ENCODE measurements around the gene MARCKSL1. TPM values are rescaled to one million over a fixed set of nuclear protein-coding genes. Genes with fewer than 3 reads are reported as not detected.

Gene MARCKSL1
- total and polyA plus RNA-seq, 2 of the 8 experiments (the other 6 are each of a cell fraction or from before 2014, with no cell fraction given): 536 to 558 TPM

DNA sequence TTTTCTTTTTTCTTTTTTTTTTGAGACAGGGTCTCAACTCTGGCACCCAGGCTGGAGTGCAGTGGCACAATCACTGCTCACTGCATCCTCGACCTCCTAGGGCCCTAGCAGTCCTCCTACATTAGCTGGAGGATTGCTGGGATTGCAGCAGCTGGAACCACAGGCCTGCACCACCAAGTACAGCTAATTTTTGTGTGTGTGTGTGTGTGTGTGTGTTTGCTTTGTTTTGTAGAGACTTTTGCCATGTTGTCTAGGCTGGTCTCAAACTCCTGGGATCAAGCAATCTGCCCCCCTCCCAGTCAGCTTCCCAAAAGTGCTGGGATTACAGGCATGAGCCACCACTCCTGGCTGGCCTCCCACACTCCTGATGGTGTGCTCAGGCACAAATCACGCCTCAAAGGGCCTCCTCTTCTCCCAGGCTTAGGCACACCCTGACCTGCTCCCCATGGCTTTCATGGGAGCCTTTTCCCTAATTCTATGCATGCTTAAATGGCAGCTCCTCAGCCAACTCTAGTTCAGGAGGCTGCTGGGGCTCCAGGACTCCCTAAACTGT, 16.9 kb upstream of the MARCKSL1 start (continued):
- TF ChIP-seq, protein P1, sequence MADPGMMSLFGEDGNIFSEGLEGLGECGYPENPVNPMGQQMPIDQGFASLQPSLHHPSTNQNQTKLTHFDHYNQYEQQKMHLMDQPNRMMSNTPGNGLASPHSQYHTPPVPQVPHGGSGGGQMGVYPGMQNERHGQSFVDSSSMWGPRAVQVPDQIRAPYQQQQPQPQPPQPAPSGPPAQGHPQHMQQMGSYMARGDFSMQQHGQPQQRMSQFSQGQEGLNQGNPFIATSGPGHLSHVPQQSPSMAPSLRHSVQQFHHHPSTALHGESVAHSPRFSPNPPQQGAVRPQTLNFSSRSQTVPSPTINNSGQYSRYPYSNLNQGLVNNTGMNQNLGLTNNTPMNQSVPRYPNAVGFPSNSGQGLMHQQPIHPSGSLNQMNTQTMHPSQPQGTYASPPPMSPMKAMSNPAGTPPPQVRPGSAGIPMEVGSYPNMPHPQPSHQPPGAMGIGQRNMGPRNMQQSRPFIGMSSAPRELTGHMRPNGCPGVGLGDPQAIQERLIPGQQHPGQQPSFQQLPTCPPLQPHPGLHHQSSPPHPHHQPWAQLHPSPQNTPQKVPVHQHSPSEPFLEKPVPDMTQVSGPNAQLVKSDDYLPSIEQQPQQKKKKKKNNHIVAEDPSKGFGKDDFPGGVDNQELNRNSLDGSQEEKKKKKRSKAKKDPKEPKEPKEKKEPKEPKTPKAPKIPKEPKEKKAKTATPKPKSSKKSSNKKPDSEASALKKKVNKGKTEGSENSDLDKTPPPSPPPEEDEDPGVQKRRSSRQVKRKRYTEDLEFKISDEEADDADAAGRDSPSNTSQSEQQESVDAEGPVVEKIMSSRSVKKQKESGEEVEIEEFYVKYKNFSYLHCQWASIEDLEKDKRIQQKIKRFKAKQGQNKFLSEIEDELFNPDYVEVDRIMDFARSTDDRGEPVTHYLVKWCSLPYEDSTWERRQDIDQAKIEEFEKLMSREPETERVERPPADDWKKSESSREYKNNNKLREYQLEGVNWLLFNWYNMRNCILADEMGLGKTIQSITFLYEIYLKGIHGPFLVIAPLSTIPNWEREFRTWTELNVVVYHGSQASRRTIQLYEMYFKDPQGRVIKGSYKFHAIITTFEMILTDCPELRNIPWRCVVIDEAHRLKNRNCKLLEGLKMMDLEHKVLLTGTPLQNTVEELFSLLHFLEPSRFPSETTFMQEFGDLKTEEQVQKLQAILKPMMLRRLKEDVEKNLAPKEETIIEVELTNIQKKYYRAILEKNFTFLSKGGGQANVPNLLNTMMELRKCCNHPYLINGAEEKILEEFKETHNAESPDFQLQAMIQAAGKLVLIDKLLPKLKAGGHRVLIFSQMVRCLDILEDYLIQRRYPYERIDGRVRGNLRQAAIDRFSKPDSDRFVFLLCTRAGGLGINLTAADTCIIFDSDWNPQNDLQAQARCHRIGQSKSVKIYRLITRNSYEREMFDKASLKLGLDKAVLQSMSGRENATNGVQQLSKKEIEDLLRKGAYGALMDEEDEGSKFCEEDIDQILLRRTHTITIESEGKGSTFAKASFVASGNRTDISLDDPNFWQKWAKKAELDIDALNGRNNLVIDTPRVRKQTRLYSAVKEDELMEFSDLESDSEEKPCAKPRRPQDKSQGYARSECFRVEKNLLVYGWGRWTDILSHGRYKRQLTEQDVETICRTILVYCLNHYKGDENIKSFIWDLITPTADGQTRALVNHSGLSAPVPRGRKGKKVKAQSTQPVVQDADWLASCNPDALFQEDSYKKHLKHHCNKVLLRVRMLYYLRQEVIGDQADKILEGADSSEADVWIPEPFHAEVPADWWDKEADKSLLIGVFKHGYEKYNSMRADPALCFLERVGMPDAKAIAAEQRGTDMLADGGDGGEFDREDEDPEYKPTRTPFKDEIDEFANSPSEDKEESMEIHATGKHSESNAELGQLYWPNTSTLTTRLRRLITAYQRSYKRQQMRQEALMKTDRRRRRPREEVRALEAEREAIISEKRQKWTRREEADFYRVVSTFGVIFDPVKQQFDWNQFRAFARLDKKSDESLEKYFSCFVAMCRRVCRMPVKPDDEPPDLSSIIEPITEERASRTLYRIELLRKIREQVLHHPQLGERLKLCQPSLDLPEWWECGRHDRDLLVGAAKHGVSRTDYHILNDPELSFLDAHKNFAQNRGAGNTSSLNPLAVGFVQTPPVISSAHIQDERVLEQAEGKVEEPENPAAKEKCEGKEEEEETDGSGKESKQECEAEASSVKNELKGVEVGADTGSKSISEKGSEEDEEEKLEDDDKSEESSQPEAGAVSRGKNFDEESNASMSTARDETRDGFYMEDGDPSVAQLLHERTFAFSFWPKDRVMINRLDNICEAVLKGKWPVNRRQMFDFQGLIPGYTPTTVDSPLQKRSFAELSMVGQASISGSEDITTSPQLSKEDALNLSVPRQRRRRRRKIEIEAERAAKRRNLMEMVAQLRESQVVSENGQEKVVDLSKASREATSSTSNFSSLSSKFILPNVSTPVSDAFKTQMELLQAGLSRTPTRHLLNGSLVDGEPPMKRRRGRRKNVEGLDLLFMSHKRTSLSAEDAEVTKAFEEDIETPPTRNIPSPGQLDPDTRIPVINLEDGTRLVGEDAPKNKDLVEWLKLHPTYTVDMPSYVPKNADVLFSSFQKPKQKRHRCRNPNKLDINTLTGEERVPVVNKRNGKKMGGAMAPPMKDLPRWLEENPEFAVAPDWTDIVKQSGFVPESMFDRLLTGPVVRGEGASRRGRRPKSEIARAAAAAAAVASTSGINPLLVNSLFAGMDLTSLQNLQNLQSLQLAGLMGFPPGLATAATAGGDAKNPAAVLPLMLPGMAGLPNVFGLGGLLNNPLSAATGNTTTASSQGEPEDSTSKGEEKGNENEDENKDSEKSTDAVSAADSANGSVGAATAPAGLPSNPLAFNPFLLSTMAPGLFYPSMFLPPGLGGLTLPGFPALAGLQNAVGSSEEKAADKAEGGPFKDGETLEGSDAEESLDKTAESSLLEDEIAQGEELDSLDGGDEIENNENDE (IDR thresholded peaks at IDR 0.05; ENCODE audit: insufficient replicate concordance, low read length): no peak
- no peak for TF ChIP-seq BACH1 (IDR thresholded peaks at IDR 0.05; ENCODE audit: low read length)
- no peak for TF ChIP-seq SP4 (IDR thresholded peaks at IDR 0.05; ENCODE audit: low read length)
- no peak for TF ChIP-seq KDM5A (IDR thresholded peaks at IDR 0.05; ENCODE audit: low read length)
- no peak for TF ChIP-seq SIN3A (conservative IDR thresholded peaks at IDR 0.05 in 1 of 2, IDR thresholded peaks at IDR 0.05 in 1 of 2; ENCODE audit: low read depth in 1 of 2, low read length in 2 of 2)
- no peak for TF ChIP-seq EZH2 (IDR thresholded peaks at IDR 0.05; ENCODE audit: low read depth, low read length, severe bottlenecking)
- no peak for TF ChIP-seq CEBPB (IDR thresholded peaks at IDR 0.05; ENCODE audit: low read depth, low read length)

Data from H1 (cell line).